ENCODE results near the gene DCN.
A peak's percentile ranks its signal among the peaks of the same experiment; 100 is the strongest.

DCN gene

DNA sequence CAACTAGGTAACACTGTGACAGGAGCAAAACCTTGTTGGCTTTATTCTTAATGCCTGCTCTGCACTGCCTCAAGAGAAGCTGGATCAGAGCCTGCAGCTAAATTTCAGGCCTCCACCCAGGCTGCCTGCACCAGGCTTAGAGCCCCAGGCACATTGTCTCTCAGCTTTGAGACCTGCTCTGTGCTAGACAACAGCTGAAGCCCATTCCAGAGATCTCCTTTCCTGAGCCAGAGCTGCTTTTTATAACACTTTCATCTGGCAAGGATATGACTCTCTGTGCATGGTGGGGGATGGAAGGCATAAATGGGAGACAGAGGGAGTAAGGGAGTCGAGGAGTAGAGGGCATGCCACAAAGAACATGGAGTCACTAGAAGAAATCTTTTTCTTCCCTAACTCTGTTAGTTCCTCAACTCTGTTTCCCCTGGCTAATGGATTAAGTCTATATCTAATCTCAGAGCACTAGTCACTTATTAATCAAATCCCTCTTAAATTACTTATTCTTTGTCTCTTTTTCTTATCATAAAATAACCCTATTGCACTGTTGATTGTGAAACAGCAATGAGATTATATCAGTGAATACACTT lies 44.2 kb downstream of the DCN start:
- DNase-seq (ENCODE audit: low read depth in 2 of 2), result no peak

- DNase-seq (ENCODE audit: low read depth in 2 of 2), result no peak
These were observed 48.7 kb downstream of the DCN start for GRCh38 chr12:91133871-91134270.

GRCh38 chr12:91129662-91130362 lies 52.8 kb downstream of the DCN start:
- DNase-seq (ENCODE audit: low read depth in 2 of 2), result no peak

DNA sequence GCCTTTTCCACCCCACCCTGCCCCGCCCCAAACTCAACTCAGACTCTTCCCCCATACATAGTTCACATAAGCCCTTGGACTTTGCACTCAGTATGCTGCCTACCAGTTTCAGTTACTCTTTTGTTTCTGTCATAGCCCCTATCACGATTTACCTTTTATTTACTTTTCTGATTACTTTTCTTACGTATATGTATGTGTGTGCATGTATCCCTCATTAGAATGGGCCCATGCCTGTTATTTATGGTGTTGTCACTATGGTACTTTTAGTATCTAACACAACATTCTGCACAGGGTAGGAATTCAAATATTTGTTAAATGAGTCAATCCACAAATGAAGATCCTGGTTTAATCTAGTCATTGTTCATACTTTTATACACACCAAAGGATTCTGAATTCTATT lies 54.9 kb downstream of the DCN start:
- no peak for DNase-seq (ENCODE audit: low read depth in 2 of 2)

DNA sequence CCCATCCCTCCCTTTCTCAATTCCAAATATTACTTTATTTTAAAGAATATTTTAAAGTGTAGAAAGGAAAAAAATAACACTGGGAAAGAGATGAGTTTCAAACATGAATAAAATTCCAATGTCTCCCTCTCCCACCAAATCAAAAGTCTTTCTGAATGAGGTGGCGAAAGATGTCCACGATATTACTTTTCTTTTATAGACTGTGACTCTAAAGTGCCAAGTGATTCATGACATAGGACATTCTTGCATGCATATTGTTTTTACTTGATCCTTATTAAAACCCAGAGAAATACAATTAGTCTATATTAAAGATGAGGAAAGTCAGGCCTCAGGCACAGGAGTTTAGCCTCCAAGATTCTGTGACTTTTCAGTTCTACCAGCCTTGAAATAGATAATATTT lies 55.3 kb downstream of the DCN start:
- DNase-seq (ENCODE audit: low read depth in 2 of 2), result no peak

DNA sequence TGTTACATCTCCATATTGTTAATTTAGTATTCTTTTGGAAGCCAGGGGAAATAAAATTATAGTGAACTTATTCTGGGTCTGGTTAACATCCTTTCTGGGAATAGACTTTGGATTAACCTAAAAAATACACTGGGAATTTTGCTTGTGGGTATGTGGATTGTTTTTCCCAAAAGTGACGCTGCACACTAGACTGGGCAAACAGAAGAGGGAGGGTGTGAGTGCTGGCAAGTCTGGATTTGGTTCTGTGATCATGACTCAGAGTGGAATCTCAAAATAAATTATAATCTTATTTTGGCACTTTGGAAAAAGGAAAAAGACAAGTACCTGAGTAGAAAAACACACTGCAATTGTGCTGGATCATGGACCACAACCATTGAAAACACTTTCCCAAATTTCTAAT lies 56.1 kb downstream of the DCN start:
- DNase-seq (ENCODE audit: low read depth in 2 of 2), result no peak

DNA sequence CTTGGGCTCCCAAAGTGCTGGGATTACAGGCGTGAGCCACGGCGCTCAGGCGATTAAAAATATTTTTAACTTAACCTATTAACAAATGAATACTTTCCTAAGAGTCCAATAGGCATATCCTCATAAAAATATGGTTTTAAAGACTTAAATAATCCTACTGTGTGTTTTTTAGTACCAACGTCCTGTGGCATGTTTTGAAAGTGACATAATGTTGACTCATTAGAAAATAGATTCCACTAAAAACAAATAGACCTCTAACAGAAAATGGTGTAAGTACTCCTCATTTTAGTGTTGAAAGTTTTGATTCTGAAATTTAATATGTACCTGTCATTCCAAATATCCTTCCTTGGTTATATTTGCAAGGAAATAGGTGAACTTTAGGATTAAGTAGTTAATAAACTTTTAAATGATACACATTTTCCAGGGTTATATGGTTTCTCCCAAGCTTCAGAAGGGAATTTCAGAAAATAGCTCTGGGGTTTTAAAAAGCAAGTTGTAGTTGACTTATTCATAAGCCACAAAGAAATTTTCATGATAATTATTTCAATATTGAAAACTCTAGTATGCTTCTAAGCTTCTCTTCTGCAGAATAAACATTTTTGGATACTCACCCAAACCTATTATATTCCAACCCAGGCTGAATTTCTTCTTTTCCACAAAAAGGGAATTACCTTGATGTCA lies 59.2 kb downstream of the DCN start:
- DNase-seq (ENCODE audit: low read depth in 2 of 2), result no peak

DNA sequence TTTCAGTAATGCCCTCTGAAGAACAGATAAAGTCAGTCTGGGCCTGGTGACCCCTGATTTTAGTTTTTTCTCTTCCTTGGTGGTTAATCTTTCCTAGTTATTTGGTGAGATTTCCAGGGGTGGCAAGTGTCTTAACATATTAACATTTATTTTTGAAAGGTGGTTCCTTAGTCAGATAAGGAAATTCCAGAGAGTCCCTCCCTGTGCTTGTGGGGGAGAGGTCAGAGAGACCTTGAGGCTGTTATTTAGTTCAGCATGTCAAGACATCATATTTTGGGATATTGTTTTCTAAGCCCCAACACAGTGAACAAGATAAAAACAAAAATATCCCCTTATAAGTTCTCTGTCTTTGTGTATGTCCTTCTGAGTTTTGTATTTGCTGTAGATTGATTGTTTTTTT lies 61.8 kb downstream of the DCN start:
- no peak for DNase-seq (ENCODE audit: low read depth in 2 of 2)

GRCh38 chr12:91119089-91119488 lies 63.5 kb downstream of the DCN start:
- no peak for DNase-seq (ENCODE audit: low read depth in 2 of 2)

DNA sequence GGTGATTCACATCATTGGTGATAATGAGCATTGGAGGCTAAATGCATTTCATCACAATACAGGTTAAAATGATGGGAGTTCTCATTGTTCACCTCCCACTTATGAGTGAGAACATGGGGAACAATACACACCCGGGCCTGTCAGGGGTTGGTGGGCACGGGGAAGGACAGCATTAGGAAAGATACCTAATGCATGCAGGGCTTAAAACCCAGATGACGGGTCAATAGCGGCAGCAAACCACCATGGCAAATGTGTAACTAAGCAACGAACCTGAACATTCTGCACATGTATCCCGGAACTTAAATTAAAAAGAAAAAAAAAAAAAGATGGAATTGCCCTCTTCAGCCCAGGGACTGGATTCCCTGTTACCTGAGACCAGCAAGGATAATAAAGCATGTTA lies 69.0 kb downstream of the DCN start:
- no peak for DNase-seq (ENCODE audit: low read depth in 2 of 2)

DNA sequence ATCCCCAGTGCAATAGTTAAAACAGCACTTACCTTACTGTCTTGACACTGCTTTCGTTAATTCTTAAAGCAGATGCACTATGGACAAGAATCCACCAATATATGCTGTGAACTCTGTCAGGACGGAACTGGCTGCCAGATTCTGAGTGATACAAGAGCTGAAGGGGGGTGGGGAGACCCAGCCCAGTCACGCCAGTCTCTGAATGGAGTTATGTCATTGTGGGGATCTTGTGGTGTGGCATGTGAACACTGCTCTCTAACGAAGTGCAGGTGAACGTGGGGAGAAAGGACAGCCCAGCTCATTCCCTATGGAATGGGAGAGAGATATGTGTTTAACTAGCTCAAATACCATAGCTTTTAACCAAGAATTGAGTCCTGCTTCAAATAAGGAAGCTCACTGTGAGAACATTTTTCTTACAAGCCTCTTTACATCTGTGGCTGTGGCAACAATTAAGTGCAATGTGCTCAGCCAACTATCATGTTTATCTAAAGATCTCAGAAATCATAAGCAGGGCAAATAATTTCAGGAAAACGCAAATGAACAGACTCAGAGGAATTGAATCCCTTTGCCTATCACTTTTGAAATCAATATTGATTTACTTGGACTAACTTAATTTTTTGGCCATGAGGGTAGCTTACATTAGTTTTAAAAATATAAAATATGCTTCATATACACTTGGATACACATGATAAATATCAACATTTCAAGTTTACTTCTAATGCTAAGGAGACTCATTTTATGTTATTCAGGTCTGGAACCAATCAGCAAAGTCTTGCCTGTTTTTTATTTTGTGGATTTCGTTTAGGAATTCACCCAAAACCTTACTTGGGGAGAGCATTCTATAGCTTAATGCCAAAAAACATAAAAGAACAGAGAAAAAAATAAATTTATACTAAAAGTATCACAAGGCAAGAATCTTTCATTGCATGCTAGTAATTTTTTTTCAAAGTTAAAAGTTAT lies 71.0 kb downstream of the DCN start, which contains the start of gene LUM:
Gene LUM, minus strand, starts transcription at position 129 of the 960 bp plus-strand sequence. CDS start 2,515 bp downstream, outside the sequence.
- no peak for DNase-seq (ENCODE audit: low read depth in 2 of 2)

- DNase-seq (ENCODE audit: low read depth in 2 of 2), result no peak
These were observed 72.2 kb downstream of the DCN start for GRCh38 chr12:91110311-91110924.

DNA sequence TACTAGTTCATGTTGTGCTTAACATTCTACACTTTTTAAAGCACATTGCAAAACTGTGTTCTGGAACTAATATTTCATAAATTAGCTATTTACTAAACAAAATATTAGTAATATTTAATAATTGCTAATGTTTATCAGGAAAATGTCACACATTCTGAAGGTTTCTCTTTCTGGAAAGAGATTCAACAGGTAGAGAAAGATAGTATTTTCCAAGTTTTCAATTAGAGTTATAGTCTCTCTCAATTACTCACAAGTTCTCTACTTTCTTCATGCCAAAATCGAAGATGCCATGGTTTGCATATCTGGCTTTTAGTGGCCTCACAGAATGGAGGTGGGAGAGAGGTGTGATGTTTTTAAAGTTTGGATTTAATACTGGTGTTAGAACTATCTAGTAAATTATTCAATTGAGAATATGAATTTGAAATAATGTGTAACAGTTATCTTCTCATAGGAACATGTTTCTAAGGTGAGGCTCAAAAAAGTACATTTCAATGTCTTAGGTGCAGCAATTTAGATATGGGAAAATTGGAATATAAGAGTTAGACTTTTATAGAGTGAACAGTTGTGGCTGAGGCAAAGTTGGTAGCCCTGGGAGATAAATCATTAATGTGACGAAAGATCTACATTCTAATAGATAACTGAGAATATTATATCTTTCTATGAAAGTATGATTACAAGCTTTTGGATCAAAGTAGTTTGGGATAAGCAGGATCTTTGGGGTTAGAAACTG lies 72.9 kb downstream of the DCN start:
- DNase-seq (ENCODE audit: low read depth in 2 of 2), result no peak

- peak; percentile 8 to 27 for DNase-seq (ENCODE audit: low read depth in 2 of 2)
These were observed 73.5 kb downstream of the DCN start for GRCh38 chr12:91109148-91109564.

DNA sequence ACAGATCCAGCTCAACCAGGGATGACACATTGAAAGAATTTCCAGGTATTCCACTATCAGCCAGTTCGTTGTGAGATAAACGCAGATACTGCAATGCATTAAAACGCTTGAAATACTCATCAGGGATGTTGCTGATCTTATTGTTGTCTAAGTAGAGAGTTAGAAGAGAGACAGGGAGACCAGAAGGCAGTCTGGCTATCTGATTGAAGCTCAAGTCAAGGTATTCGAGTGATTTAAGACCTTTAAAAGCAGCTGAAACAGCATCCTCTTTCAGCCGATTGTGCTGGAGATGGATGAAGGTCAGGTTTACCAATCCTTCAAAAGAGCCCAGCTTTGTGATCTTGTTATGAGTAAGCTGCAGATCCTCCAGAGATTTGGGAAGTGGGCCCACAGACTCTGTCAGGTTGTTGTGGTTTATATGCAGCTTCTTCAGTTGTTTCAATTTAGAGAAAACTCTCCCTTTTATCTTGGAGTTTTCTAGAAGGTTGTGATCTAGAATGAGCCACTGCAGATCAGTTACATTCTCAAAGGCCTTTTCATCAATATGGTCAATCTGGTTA lies 74.3 kb downstream of the DCN start:
- DNase-seq (ENCODE audit: low read depth in 2 of 2), result no peak

GRCh38 chr12:91106283-91106682 lies 76.3 kb downstream of the DCN start:
- DNase-seq (ENCODE audit: low read depth in 2 of 2), result no peak

GRCh38 chr12:91105807-91106206 lies 76.8 kb downstream of the DCN start:
- DNase-seq (ENCODE audit: low read depth in 2 of 2), result no peak

- DNase-seq (ENCODE audit: low read depth in 2 of 2), result no peak
These were observed 77.7 kb downstream of the DCN start for GRCh38 chr12:91104812-91105466.

- DNase-seq (ENCODE audit: low read depth in 2 of 2), result no peak
These were observed 79.0 kb downstream of the DCN start for GRCh38 chr12:91103624-91104023.

DNA sequence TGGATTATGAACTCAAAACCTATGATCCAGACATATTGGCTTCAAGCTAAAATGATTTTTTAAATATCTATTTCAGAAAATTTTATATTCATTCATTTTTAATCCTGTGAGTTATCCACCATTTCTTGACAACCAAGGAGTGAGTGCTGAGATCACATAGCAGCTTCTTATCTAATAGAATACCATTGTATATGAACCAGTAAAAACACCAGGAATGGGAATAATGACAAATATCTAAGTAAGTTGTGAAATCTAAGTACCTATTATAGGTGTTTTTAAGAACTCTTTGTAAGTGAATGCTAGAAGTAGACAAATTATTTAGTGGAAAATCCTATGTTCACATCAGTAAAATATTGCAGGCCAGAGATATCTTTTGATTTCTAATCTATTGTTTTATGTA lies 79.5 kb downstream of the DCN start:
- no peak for DNase-seq (ENCODE audit: low read depth in 2 of 2)

All from stimulated activated CD8-positive, alpha-beta memory T cell treated with anti-CD3 and anti-CD28 coated beads, Interleukin-15, amount 100 ng/mL, for 48 hours (primary cell).